ENCODE results near the gene GALNT7.

GALNT7 gene

GRCh38 chr4:173139561-173139960 is 29.1 kb upstream of the GALNT7 start:
- Histone ChIP-seq H3K23ac (ENCODE audit: low read depth, low read length, poor library complexity) (no peak overlapping the region), H3K4me3 (ENCODE audit: low read length in 2 of 2) (no peak overlapping the region), H3K27ac (replicated peaks; ENCODE audit: low read length) (no peak overlapping the region), H2BK12ac (ENCODE audit: low read length) (no peak overlapping the region), H2BK15ac (ENCODE audit: low read length) (no peak overlapping the region), H4K8ac (ENCODE audit: low read depth, low read length) (no peak overlapping the region), H3K9me3 (replicated peaks in 1 of 2; ENCODE audit: control insufficient read depth in 2 of 2, insufficient read depth in 1 of 2, low read depth in 1 of 2, low read length in 2 of 2) (no peaks in the 10 kb centered on the region), H3K4me2 (ENCODE audit: insufficient read depth, low read length, poor library complexity, severe bottlenecking) (no peak overlapping the region), H3K9ac (ENCODE audit: low read depth, low read length, poor library complexity) (no peak overlapping the region), H3K4me1 (ENCODE audit: control insufficient read depth in 2 of 2, insufficient read depth in 1 of 2, low read depth in 1 of 2, low read length in 2 of 2) (peaks cover 0 to 15% of the 10 kb centered on the region in 2 donors), H2BK5ac (ENCODE audit: low read length) (no peak overlapping the region), H3K4ac (ENCODE audit: low read length) (no peak overlapping the region), H3K79me1 (ENCODE audit: low read depth, low read length) (no peaks in the 10 kb centered on the region), H3K18ac (ENCODE audit: low read length) (no peak overlapping the region), H3K27me3 (ENCODE audit: control insufficient read depth in 3 of 3, insufficient read depth in 3 of 3, low read depth in 1 of 3, low read length in 3 of 3) (no peaks in the 10 kb centered on the region), H4K91ac (ENCODE audit: low read depth, low read length, poor library complexity) (no peak overlapping the region), H2BK120ac (ENCODE audit: low read depth, low read length) (no peak overlapping the region), H3K36me3 (replicated peaks in 1 of 2; ENCODE audit: control insufficient read depth in 2 of 2, insufficient read depth in 2 of 2, low read length in 2 of 2) (no peaks in the 10 kb centered on the region), H3K14ac (ENCODE audit: low read length) (no peak overlapping the region), H2AK5ac (ENCODE audit: low read depth, low read length) (no peak overlapping the region), H2AFZ (ENCODE audit: low read length) (no peak overlapping the region)
- WGBS, 2 donors (ENCODE audit: extremely low coverage in 2 of 2, insufficient read length in 2 of 2, insufficient replicate concordance in 1 of 2) = no CpG with 5 or more reads among the region's 2 CpGs
- DNase-seq (ENCODE audit: low spot score) = no peak

- H3K9me3 ChIP-seq (replicated peaks in 1 of 2; ENCODE audit: control insufficient read depth in 2 of 2, insufficient read depth in 1 of 2, low read depth in 1 of 2, low read length in 2 of 2) = no peaks in the 10 kb centered on the region
- no peak overlapping the region for H3K9ac ChIP-seq (ENCODE audit: low read depth, low read length, poor library complexity)
- H4K91ac ChIP-seq (ENCODE audit: low read depth, low read length, poor library complexity) = no peak overlapping the region
- H3K4me1 ChIP-seq (ENCODE audit: control insufficient read depth in 2 of 2, insufficient read depth in 1 of 2, low read depth in 1 of 2, low read length in 2 of 2) = no peaks in the 10 kb centered on the region
- H3K14ac ChIP-seq (ENCODE audit: low read length) = no peak overlapping the region
- no peaks in the 10 kb centered on the region for H3K36me3 ChIP-seq (replicated peaks in 1 of 2; ENCODE audit: control insufficient read depth in 2 of 2, insufficient read depth in 2 of 2, low read length in 2 of 2)
- WGBS, 2 donors (ENCODE audit: extremely low coverage in 2 of 2, insufficient read length in 2 of 2, insufficient replicate concordance in 1 of 2) = no CpG with 5 or more reads among the region's 3 CpGs
- no peak overlapping the region for H2BK120ac ChIP-seq (ENCODE audit: low read depth, low read length)
- H3K23ac ChIP-seq (ENCODE audit: low read depth, low read length, poor library complexity) = no peak overlapping the region
- no peak overlapping the region for H2BK5ac ChIP-seq (ENCODE audit: low read length)
- H3K4me2 ChIP-seq (ENCODE audit: insufficient read depth, low read length, poor library complexity, severe bottlenecking) = no peak overlapping the region
- no peaks in the 10 kb centered on the region for H3K27me3 ChIP-seq (ENCODE audit: control insufficient read depth in 3 of 3, insufficient read depth in 3 of 3, low read depth in 1 of 3, low read length in 3 of 3)
- H2BK15ac ChIP-seq (ENCODE audit: low read length) = no peak overlapping the region
- no peak overlapping the region for H2AK5ac ChIP-seq (ENCODE audit: low read depth, low read length)
- no peak for DNase-seq (ENCODE audit: low spot score)
- H3K27ac ChIP-seq (replicated peaks; ENCODE audit: low read length) = no peak overlapping the region
- H4K8ac ChIP-seq (ENCODE audit: low read depth, low read length) = no peak overlapping the region
- H2BK12ac ChIP-seq (ENCODE audit: low read length) = no peak overlapping the region
- H2AFZ ChIP-seq (ENCODE audit: low read length) = no peak overlapping the region
- H3K4me3 ChIP-seq (ENCODE audit: low read length in 2 of 2) = no peak overlapping the region
- no peaks in the 10 kb centered on the region for H3K79me1 ChIP-seq (ENCODE audit: low read depth, low read length)
- H3K4ac ChIP-seq (ENCODE audit: low read length) = no peak overlapping the region
- no peak overlapping the region for H3K18ac ChIP-seq (ENCODE audit: low read length)
Observed at GRCh38 chr4:173145131-173145530, 23.5 kb upstream of the GALNT7 start.

GRCh38 chr4:173146456-173146855 is 22.2 kb upstream of the GALNT7 start:
- Histone ChIP-seq H3K9ac (ENCODE audit: low read depth, low read length, poor library complexity) (no peak overlapping the region), H3K23ac (ENCODE audit: low read depth, low read length, poor library complexity) (no peak overlapping the region), H2AK5ac (ENCODE audit: low read depth, low read length) (no peak overlapping the region), H2AFZ (ENCODE audit: low read length) (no peak overlapping the region), H3K27ac (replicated peaks; ENCODE audit: low read length) (no peak overlapping the region), H2BK5ac (ENCODE audit: low read length) (no peak overlapping the region), H4K91ac (ENCODE audit: low read depth, low read length, poor library complexity) (no peak overlapping the region), H2BK120ac (ENCODE audit: low read depth, low read length) (no peak overlapping the region), H2BK15ac (ENCODE audit: low read length) (no peak overlapping the region), H3K9me3 (replicated peaks in 1 of 2; ENCODE audit: control insufficient read depth in 2 of 2, insufficient read depth in 1 of 2, low read depth in 1 of 2, low read length in 2 of 2) (no peaks in the 10 kb centered on the region), H3K4ac (ENCODE audit: low read length) (no peak overlapping the region), H3K36me3 (replicated peaks in 1 of 2; ENCODE audit: control insufficient read depth in 2 of 2, insufficient read depth in 2 of 2, low read length in 2 of 2) (no peaks in the 10 kb centered on the region), H3K79me1 (ENCODE audit: low read depth, low read length) (no peaks in the 10 kb centered on the region), H3K18ac (ENCODE audit: low read length) (no peak overlapping the region), H3K27me3 (ENCODE audit: control insufficient read depth in 3 of 3, insufficient read depth in 3 of 3, low read depth in 1 of 3, low read length in 3 of 3) (no peaks in the 10 kb centered on the region), H4K8ac (ENCODE audit: low read depth, low read length) (no peak overlapping the region), H3K4me2 (ENCODE audit: insufficient read depth, low read length, poor library complexity, severe bottlenecking) (no peak overlapping the region), H2BK12ac (ENCODE audit: low read length) (no peak overlapping the region), H3K14ac (ENCODE audit: low read length) (no peak overlapping the region), H3K4me1 (ENCODE audit: control insufficient read depth in 2 of 2, insufficient read depth in 1 of 2, low read depth in 1 of 2, low read length in 2 of 2) (no peaks in the 10 kb centered on the region), H3K4me3 (ENCODE audit: low read length in 2 of 2) (no peak overlapping the region)
- DNase-seq (ENCODE audit: low spot score) = no peak
- whole genome bisulfite sequencing, 2 donors (ENCODE audit: extremely low coverage in 2 of 2, insufficient read length in 2 of 2, insufficient replicate concordance in 1 of 2) = no CpG with 5 or more reads among the region's 4 CpGs

- DNase-seq (ENCODE audit: low spot score) = no peak
- H3K4me1 ChIP-seq (ENCODE audit: control insufficient read depth in 2 of 2, insufficient read depth in 1 of 2, low read depth in 1 of 2, low read length in 2 of 2) = no peaks in the 10 kb centered on the region
- H3K4me3 ChIP-seq (ENCODE audit: low read length in 2 of 2) = no peak overlapping the region
- WGBS, 2 donors (ENCODE audit: extremely low coverage in 2 of 2, insufficient read length in 2 of 2, insufficient replicate concordance in 1 of 2) = no CpG with 5 or more reads among the region's 2 CpGs
- no peak overlapping the region for H4K8ac ChIP-seq (ENCODE audit: low read depth, low read length)
- no peak overlapping the region for H3K4me2 ChIP-seq (ENCODE audit: insufficient read depth, low read length, poor library complexity, severe bottlenecking)
- no peaks in the 10 kb centered on the region for H3K36me3 ChIP-seq (replicated peaks in 1 of 2; ENCODE audit: control insufficient read depth in 2 of 2, insufficient read depth in 2 of 2, low read length in 2 of 2)
- H2BK5ac ChIP-seq (ENCODE audit: low read length) = no peak overlapping the region
- no peak overlapping the region for H2AK5ac ChIP-seq (ENCODE audit: low read depth, low read length)
- no peaks in the 10 kb centered on the region for H3K79me1 ChIP-seq (ENCODE audit: low read depth, low read length)
- no peak overlapping the region for H3K4ac ChIP-seq (ENCODE audit: low read length)
- no peak overlapping the region for H2BK120ac ChIP-seq (ENCODE audit: low read depth, low read length)
- H2BK12ac ChIP-seq (ENCODE audit: low read length) = no peak overlapping the region
- H2BK15ac ChIP-seq (ENCODE audit: low read length) = no peak overlapping the region
- H3K23ac ChIP-seq (ENCODE audit: low read depth, low read length, poor library complexity) = no peak overlapping the region
- no peak overlapping the region for H3K9ac ChIP-seq (ENCODE audit: low read depth, low read length, poor library complexity)
- no peak overlapping the region for H4K91ac ChIP-seq (ENCODE audit: low read depth, low read length, poor library complexity)
- no peaks in the 10 kb centered on the region for H3K9me3 ChIP-seq (replicated peaks in 1 of 2; ENCODE audit: control insufficient read depth in 2 of 2, insufficient read depth in 1 of 2, low read depth in 1 of 2, low read length in 2 of 2)
- H3K27me3 ChIP-seq (ENCODE audit: control insufficient read depth in 3 of 3, insufficient read depth in 3 of 3, low read depth in 1 of 3, low read length in 3 of 3) = no peaks in the 10 kb centered on the region
- no peak overlapping the region for H3K18ac ChIP-seq (ENCODE audit: low read length)
- no peak overlapping the region for H3K14ac ChIP-seq (ENCODE audit: low read length)
- no peak overlapping the region for H3K27ac ChIP-seq (replicated peaks; ENCODE audit: low read length)
- H2AFZ ChIP-seq (ENCODE audit: low read length) = no peak overlapping the region
Observed at GRCh38 chr4:173151496-173151895, 17.1 kb upstream of the GALNT7 start.

Data from neuronal stem cell (in vitro differentiated cells).